ENCODE data around the gene RNF227. TPM values are rescaled to one million over a fixed set of nuclear protein-coding genes. Genes with fewer than 3 reads are reported as not detected.
A peak's percentile ranks its signal among the peaks of the same experiment; 100 is the strongest.

RNF227 gene
- total and polyA plus RNA-seq, 10 of the 15 experiments (the other 5 are each of a cell fraction or from before 2014, with no cell fraction given), result 0.49 to 5.0 (median 1.3) TPM

- Histone ChIP-seq H3K27ac (ENCODE audit: control insufficient read depth, insufficient read depth) (no peak overlapping the region), H3K27me3 (replicated peaks in 1 of 2; ENCODE audit: control insufficient read depth in 2 of 2, insufficient read depth in 2 of 2, low read length in 1 of 2) (no peaks in the 10 kb centered on the region), H3K4me3 (no peak overlapping the region), H4K20me1 (ENCODE audit: control insufficient read depth, insufficient read depth) (no peaks in the 10 kb centered on the region), H3K9me3 (replicated peaks; ENCODE audit: control insufficient read depth, insufficient read depth, low read length) (no peaks in the 10 kb centered on the region), H3K79me2 (ENCODE audit: control insufficient read depth, insufficient read depth, low read length) (no peaks in the 10 kb centered on the region; the same call in none of the 2 replicates), H3K4me2 (ENCODE audit: control insufficient read depth, insufficient read depth) (no peak overlapping the region), H3K4me1 (ENCODE audit: control insufficient read depth, insufficient read depth, low read length) (peaks cover 19% of the 10 kb centered on the region), H3K36me3 (ENCODE audit: control insufficient read depth in 2 of 2, insufficient read depth in 2 of 2, low read length in 1 of 2) (peaks cover 0 to 2% of the 10 kb centered on the region in 2 experiments; a peak in 2 of 4 replicates), H3K9ac (ENCODE audit: control insufficient read depth, insufficient read depth, low read length) (no peak overlapping the region), H2AFZ (ENCODE audit: control insufficient read depth, low read depth, low read length) (no peak overlapping the region)
- in situ Hi-C loops (cut with MboI), result no loop called here
- FAIRE-seq, result no peak
- no TSS peak for BruUV-seq (replicated peaks)
- RAD21 ChIA-PET (ENCODE audit: unreplicated experiment), result interaction anchor here (0.9 kb wide), 1 partner anchor 16 kb away, joined by 3 read pairs; no protein-coding TSS in a partner anchor
- DNase-seq (ENCODE audit: low read depth, low spot score), result no peak
- TF ChIP-seq CHD4 (IDR thresholded peaks at IDR 0.05), result no peak
- no peak for ATAC-seq
- SMC1A ChIA-PET (ENCODE audit: uncharacterized antibody, unreplicated experiment), result interaction anchor here (0.6 to 1.2 kb wide), 2 partner anchors 14 to 242 kb away, joined by 4 to 5 read pairs; no protein-coding TSS in a partner anchor
- WGBS (ENCODE audit: insufficient coverage, insufficient replicate concordance, low lambda C conversion rate, missing lambda C conversion rate), result 69% methylated on average over 7 of the region's 7 CpGs
- POLR2A ChIA-PET, result interaction anchor here (0.5 kb wide), 1 partner anchor 341 kb away, joined by 4 read pairs; no protein-coding TSS in a partner anchor
- CTCF ChIA-PET, result interaction anchor here (1.5 to 8.9 kb wide), 5 partner anchors 9 to 112 kb away, joined by 4 to 75 read pairs (median 7); partner anchors contain the start of gene NAA38
- intact Hi-C loops (cut with micrococcal nuclease; ENCODE audit: unreplicated experiment), result no loop called here
Observed at GRCh38 chr17:7878234-7878633, 37.9 kb downstream of the RNF227 start.

- WGBS (ENCODE audit: insufficient coverage, insufficient replicate concordance, low lambda C conversion rate, missing lambda C conversion rate), result 50% methylated on average over 2 of the region's 2 CpGs
- in situ Hi-C loops (cut with MboI) (no loop called here), intact Hi-C loops (cut with micrococcal nuclease; ENCODE audit: unreplicated experiment) (no loop called here)
- TF ChIP-seq BCLAF1 (IDR thresholded peaks at IDR 0.05), result no peak
- TF ChIP-seq ZNF384 (IDR thresholded peaks at IDR 0.05; ENCODE audit: borderline replicate concordance, low read depth, low read length), result no peak
- FAIRE-seq (no peak), DNase-seq (ENCODE audit: low read depth, low spot score) (no peak), ATAC-seq (no peak)
- Histone ChIP-seq H3K36me3 (ENCODE audit: control insufficient read depth in 2 of 2, insufficient read depth in 2 of 2, low read length in 1 of 2) (peaks cover 0 to 2% of the 10 kb centered on the region in 2 experiments; a peak in 2 of 4 replicates), H2AFZ (ENCODE audit: control insufficient read depth, low read depth, low read length) (no peak overlapping the region), H3K27ac (ENCODE audit: control insufficient read depth, insufficient read depth) (no peak overlapping the region), H3K4me2 (ENCODE audit: control insufficient read depth, insufficient read depth) (no peak overlapping the region), H3K4me3 (no peak overlapping the region), H4K20me1 (ENCODE audit: control insufficient read depth, insufficient read depth) (no peaks in the 10 kb centered on the region), H3K9me3 (replicated peaks; ENCODE audit: control insufficient read depth, insufficient read depth, low read length) (no peaks in the 10 kb centered on the region), H3K9ac (ENCODE audit: control insufficient read depth, insufficient read depth, low read length) (no peak overlapping the region), H3K4me1 (ENCODE audit: control insufficient read depth, insufficient read depth, low read length) (peaks cover 13% of the 10 kb centered on the region), H3K79me2 (ENCODE audit: control insufficient read depth, insufficient read depth, low read length) (no peaks in the 10 kb centered on the region; the same call in 1 of the 2 replicates), H3K27me3 (replicated peaks in 1 of 2; ENCODE audit: control insufficient read depth in 2 of 2, insufficient read depth in 2 of 2, low read length in 1 of 2) (no peaks in the 10 kb centered on the region)
- ChIA-PET SMC1A (ENCODE audit: uncharacterized antibody, unreplicated experiment) (interaction anchor here (1.1 to 1.5 kb wide), 3 partner anchors 12 to 15 kb away, joined by 3 to 13 read pairs (median 4); no protein-coding TSS in a partner anchor), RAD21 (ENCODE audit: unreplicated experiment) (interaction anchor here (0.9 kb wide), 1 partner anchor 57 kb away, joined by 3 read pairs; no protein-coding TSS in a partner anchor), CTCF (interaction anchor here (1.2 to 8.9 kb wide), 2 partner anchors 13 to 113 kb away, joined by 3 to 75 read pairs; no protein-coding TSS in a partner anchor), POLR2A (interaction anchor here (1.1 to 2.0 kb wide), 3 partner anchors 19 to 56 kb away, joined by 3 to 7 read pairs (median 5); partner anchors contain the start of genes CNTROB, NAA38 and TRAPPC1)
- BruUV-seq (replicated peaks), result TSS peak; percentile 51
Observed at GRCh38 chr17:7875804-7876370, 40.2 kb downstream of the RNF227 start.

All from GM12878 (cell line).